Measurements from ENCODE around the gene SAP130.

SAP130 gene

GRCh38 chr2:127985735-127986134 is 42.1 kb downstream of the SAP130 start:
- Histone ChIP-seq H3K4me3 (ENCODE audit: low read depth, low read length) (no peak overlapping the region), H3K4me2 (ENCODE audit: low read length) (no peak overlapping the region), H3K4me1 (no peaks in the 10 kb centered on the region), H3K79me2 (peaks cover 14% of the 10 kb centered on the region), H3K27ac (no peak overlapping the region), H3K9me3 (ENCODE audit: control insufficient read depth, low read length) (no peaks in the 10 kb centered on the region), H3K9ac (no peak overlapping the region), H2AFZ (no peak overlapping the region), H3K27me3 (ENCODE audit: control insufficient read depth, insufficient read depth, low read length) (no peaks in the 10 kb centered on the region), H3K36me3 (ENCODE audit: control insufficient read depth, insufficient read depth, low read length) (no peaks in the 10 kb centered on the region)
- TF ChIP-seq CTCF (IDR thresholded peaks at IDR 0.05): no peak

- Histone ChIP-seq H2AFZ (no peak overlapping the region), H3K4me2 (ENCODE audit: low read length) (no peak overlapping the region), H3K4me3 (ENCODE audit: low read depth, low read length) (no peak overlapping the region), H3K9ac (no peak overlapping the region), H3K36me3 (ENCODE audit: control insufficient read depth, insufficient read depth, low read length) (no peaks in the 10 kb centered on the region), H3K79me2 (peaks cover 14% of the 10 kb centered on the region), H3K4me1 (no peaks in the 10 kb centered on the region), H3K27me3 (ENCODE audit: control insufficient read depth, insufficient read depth, low read length) (no peaks in the 10 kb centered on the region), H3K27ac (no peak overlapping the region), H3K9me3 (ENCODE audit: control insufficient read depth, low read length) (no peaks in the 10 kb centered on the region)
- no peak for TF ChIP-seq CTCF (IDR thresholded peaks at IDR 0.05)
Observed at GRCh38 chr2:127985026-127985734, 42.7 kb downstream of the SAP130 start.

GRCh38 chr2:127984551-127984950 is 43.3 kb downstream of the SAP130 start:
- H3K27me3 ChIP-seq (ENCODE audit: control insufficient read depth, insufficient read depth, low read length): no peaks in the 10 kb centered on the region
- no peak for TF ChIP-seq CTCF (IDR thresholded peaks at IDR 0.05)
- H3K4me2 ChIP-seq (ENCODE audit: low read length): no peak overlapping the region
- no peak overlapping the region for H3K4me3 ChIP-seq (ENCODE audit: low read depth, low read length)
- peaks cover 13% of the 10 kb centered on the region for H3K79me2 ChIP-seq
- H3K36me3 ChIP-seq (ENCODE audit: control insufficient read depth, insufficient read depth, low read length): no peaks in the 10 kb centered on the region
- H3K4me1 ChIP-seq: no peaks in the 10 kb centered on the region
- no peaks in the 10 kb centered on the region for H3K9me3 ChIP-seq (ENCODE audit: control insufficient read depth, low read length)
- no peak overlapping the region for H2AFZ ChIP-seq
- H3K9ac ChIP-seq: no peak overlapping the region
- H3K27ac ChIP-seq: no peak overlapping the region

GRCh38 chr2:127969446-127969845 is 58.4 kb downstream of the SAP130 start:
- Histone ChIP-seq H3K4me1 (peaks cover 9% of the 10 kb centered on the region), H2AFZ (no peak overlapping the region), H3K27ac (no peak overlapping the region), H3K27me3 (ENCODE audit: control insufficient read depth, insufficient read depth, low read length) (no peaks in the 10 kb centered on the region), H3K4me2 (ENCODE audit: low read length) (no peak overlapping the region), H3K36me3 (ENCODE audit: control insufficient read depth, insufficient read depth, low read length) (no peaks in the 10 kb centered on the region), H3K9ac (no peak overlapping the region), H3K79me2 (peaks cover 2% of the 10 kb centered on the region), H3K9me3 (ENCODE audit: control insufficient read depth, low read length) (no peaks in the 10 kb centered on the region), H3K4me3 (ENCODE audit: low read depth, low read length) (no peak overlapping the region)
- no peak for TF ChIP-seq CTCF (IDR thresholded peaks at IDR 0.05)

Measured in parathyroid adenoma (tissue), 2 donors.